Neuronal stem cell (in vitro differentiated cells): Measurements from ENCODE around the gene ABCC9.

Experiments used
- DNase-seq: peaks from one replicate; pipeline ENCODE4 v3.0.0-alpha.2; 2013; ENCODE audit warnings: low spot score
- H2AFZ ChIP-seq: one replicate; pipeline ENCODE4 v1.6.1; 2013; ENCODE audit warnings: mild to moderate bottlenecking, low read length, inconsistent platforms
- H2AK5ac ChIP-seq: 2 replicates; pipeline ENCODE4 v1.6.1; 2013; ENCODE audit warnings: low read depth, mild to moderate bottlenecking, inconsistent platforms, low read length, moderate library complexity, mixed read lengths
- H2BK120ac ChIP-seq: 2 replicates; pipeline ENCODE4 v1.6.1; 2013; ENCODE audit warnings: low read depth, mild to moderate bottlenecking, inconsistent platforms, low read length, moderate library complexity, mixed read lengths
- H2BK12ac ChIP-seq: one replicate; pipeline ENCODE4 v1.6.1; 2013; ENCODE audit warnings: low read length, inconsistent platforms
- H2BK15ac ChIP-seq: 2 replicates; pipeline ENCODE4 v1.6.1; 2013; ENCODE audit warnings: mild to moderate bottlenecking, low read length, inconsistent platforms, mixed read lengths
- H2BK5ac ChIP-seq: one replicate; pipeline ENCODE4 v1.6.1; 2013; ENCODE audit warnings: inconsistent platforms, mild to moderate bottlenecking, low read length, moderate library complexity
- H3K14ac ChIP-seq: one replicate; pipeline ENCODE4 v1.6.1; 2013; ENCODE audit warnings: low read length, inconsistent platforms
- H3K18ac ChIP-seq: 2 replicates; pipeline ENCODE4 v1.6.1; 2013; ENCODE audit warnings: low read length, inconsistent platforms
- H3K23ac ChIP-seq: 2 replicates; pipeline ENCODE4 v1.6.1; 2013; ENCODE audit warnings: low read depth, mild to moderate bottlenecking, mixed read lengths, low read length, inconsistent platforms; ENCODE audit not compliant: poor library complexity
- H3K27ac ChIP-seq: replicated peaks from 3 replicates; pipeline ENCODE4 v1.5.1; 2013; ENCODE audit warnings: low read length, inconsistent platforms
- H3K27me3 ChIP-seq, 3 experiments: 2 replicates each; pipeline ENCODE4 v1.6.1; 2013; ENCODE audit warnings: low read length in 3 of 3, mild to moderate bottlenecking in 2 of 3, inconsistent platforms in 1 of 3, low read depth in 1 of 3, mixed read lengths in 1 of 3, moderate library complexity in 1 of 3; ENCODE audit not compliant: control insufficient read depth in 3 of 3, insufficient read depth in 3 of 3
- H3K36me3 ChIP-seq, 2 donors: replicated peaks in 1 of 2; 2 replicates each; pipeline ENCODE4 v1.6.1; 2013; ENCODE audit warnings: low read length in 2 of 2; ENCODE audit not compliant: control insufficient read depth in 2 of 2, insufficient read depth in 2 of 2
- H3K4ac ChIP-seq: 2 replicates; pipeline ENCODE4 v1.6.1; 2013; ENCODE audit warnings: inconsistent platforms, mild to moderate bottlenecking, low read length, moderate library complexity
- H3K4me1 ChIP-seq, 2 donors: 1 replicate in 1 of 2; 2 replicates in 1 of 2; pipeline ENCODE4 v1.6.1; 2013; ENCODE audit warnings: low read length in 2 of 2, low read depth in 1 of 2; ENCODE audit not compliant: control insufficient read depth in 2 of 2, insufficient read depth in 1 of 2
- H3K4me2 ChIP-seq: one replicate; pipeline ENCODE4 v1.6.1; 2013; ENCODE audit warnings: mild to moderate bottlenecking, low read length, inconsistent platforms; ENCODE audit not compliant: insufficient read depth, poor library complexity, severe bottlenecking
- H3K4me3 ChIP-seq, 2 donors: 2 replicates each; pipeline ENCODE4 v1.5.1; 2013; ENCODE audit warnings: low read length in 2 of 2, mild to moderate bottlenecking in 2 of 2, inconsistent platforms in 1 of 2, moderate library complexity in 1 of 2
- H3K79me1 ChIP-seq: one replicate; pipeline ENCODE4 v1.6.1; 2013; ENCODE audit warnings: low read depth, mild to moderate bottlenecking, inconsistent platforms, low read length, moderate library complexity
- H3K9ac ChIP-seq: one replicate; pipeline ENCODE4 v1.6.1; 2013; ENCODE audit warnings: mild to moderate bottlenecking, low read depth, low read length, inconsistent platforms; ENCODE audit not compliant: poor library complexity
- H3K9me3 ChIP-seq, 2 donors: replicated peaks in 1 of 2; 2 replicates each; pipeline versions ENCODE3 to v1.6.1; 2013; ENCODE audit warnings: low read length in 2 of 2, mild to moderate bottlenecking in 2 of 2, inconsistent platforms in 1 of 2, low read depth in 1 of 2, mixed read lengths in 1 of 2, moderate library complexity in 1 of 2; ENCODE audit not compliant: control insufficient read depth in 2 of 2, insufficient read depth in 1 of 2
- H4K8ac ChIP-seq: one replicate; pipeline ENCODE4 v1.6.1; 2013; ENCODE audit warnings: low read depth, mild to moderate bottlenecking, inconsistent platforms, low read length, moderate library complexity
- H4K91ac ChIP-seq: one replicate; pipeline ENCODE4 v1.6.1; 2013; ENCODE audit warnings: low read length, low read depth, mild to moderate bottlenecking, inconsistent platforms; ENCODE audit not compliant: poor library complexity
- WGBS, 2 donors: extraction: QIAGEN DNeasy Blood & Tissue Kit; methylation state at CpG; one replicate each; pipeline ENCODE4 v1.1.7; 2013; ENCODE audit warnings: missing lambda C conversion rate in 2 of 2, mixed read lengths in 1 of 2; ENCODE audit not compliant: insufficient read length in 2 of 2, insufficient replicate concordance in 1 of 2; ENCODE audit errors: extremely low coverage in 2 of 2; 5-methylcytosine and 5-hydroxymethylcytosine counted together

ABCC9 gene

DNA sequence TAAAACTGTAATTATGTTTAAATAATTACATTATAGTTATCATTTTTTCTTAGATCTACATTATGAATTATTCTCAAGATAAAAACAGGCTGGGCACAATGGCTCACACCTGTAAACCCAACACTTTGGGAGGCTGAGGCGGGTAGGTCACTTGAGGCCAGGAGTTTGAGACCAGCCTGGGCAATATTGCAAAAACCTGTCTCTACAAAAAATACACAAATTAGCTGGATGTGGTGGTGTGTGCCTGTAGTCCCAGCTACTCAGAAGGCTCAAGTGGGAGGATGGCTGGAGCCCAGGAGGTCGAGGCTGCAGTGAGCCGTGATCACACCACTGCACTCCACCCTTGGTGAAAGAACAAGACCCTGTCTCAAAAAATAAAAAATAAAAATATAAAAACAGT lies 126.4 kb downstream of the ABCC9 start:
- no peak overlapping the region for H3K4me2 ChIP-seq
- H3K14ac ChIP-seq, result no peak overlapping the region
- no peaks in the 10 kb centered on the region for H3K79me1 ChIP-seq
- no CpG with 5 or more reads among the region's 3 CpGs for WGBS, 2 donors
- no peak overlapping the region for H4K8ac ChIP-seq
- H2AFZ ChIP-seq, result no peak overlapping the region
- no peak overlapping the region for H4K91ac ChIP-seq
- H2AK5ac ChIP-seq, result no peak overlapping the region
- no peak overlapping the region for H3K4me3 ChIP-seq
- H2BK12ac ChIP-seq, result no peak overlapping the region
- H3K36me3 ChIP-seq, result peaks cover 0 to 8% of the 10 kb centered on the region in 2 donors
- H3K23ac ChIP-seq, result no peak overlapping the region
- H3K4ac ChIP-seq, result no peak overlapping the region
- no peak overlapping the region for H2BK15ac ChIP-seq
- H2BK5ac ChIP-seq, result no peak overlapping the region
- no peaks in the 10 kb centered on the region for H3K27me3 ChIP-seq
- H3K9ac ChIP-seq, result no peak overlapping the region
- no peak overlapping the region for H2BK120ac ChIP-seq
- peaks cover 0 to 2% of the 10 kb centered on the region in 2 donors for H3K9me3 ChIP-seq
- no peak for DNase-seq
- no peak overlapping the region for H3K18ac ChIP-seq
- peaks cover 0 to 8% of the 10 kb centered on the region in 2 donors for H3K4me1 ChIP-seq
- H3K27ac ChIP-seq, result no peak overlapping the region

DNA sequence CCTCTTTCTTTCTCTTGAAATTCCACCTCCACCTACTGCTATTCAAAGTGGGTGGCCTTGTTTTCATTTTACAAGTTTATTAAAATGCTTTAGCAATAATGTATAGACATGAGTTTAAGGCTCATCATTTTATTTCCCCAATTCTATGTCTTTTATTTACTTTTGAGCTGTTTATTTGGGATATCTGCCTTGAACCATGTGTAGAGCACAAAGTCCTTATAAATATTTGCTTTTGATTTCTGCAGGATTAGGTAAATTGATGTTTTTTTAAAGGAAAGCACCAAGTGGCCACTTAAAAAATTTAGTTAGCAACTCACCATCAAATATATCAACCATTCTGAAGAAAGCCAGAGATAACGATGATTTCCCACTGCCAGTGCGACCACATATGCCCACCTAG lies 126.9 kb downstream of the ABCC9 start:
- WGBS, 2 donors, result no CpG with 5 or more reads among the region's 2 CpGs
- H3K18ac ChIP-seq, result no peak overlapping the region

DNA sequence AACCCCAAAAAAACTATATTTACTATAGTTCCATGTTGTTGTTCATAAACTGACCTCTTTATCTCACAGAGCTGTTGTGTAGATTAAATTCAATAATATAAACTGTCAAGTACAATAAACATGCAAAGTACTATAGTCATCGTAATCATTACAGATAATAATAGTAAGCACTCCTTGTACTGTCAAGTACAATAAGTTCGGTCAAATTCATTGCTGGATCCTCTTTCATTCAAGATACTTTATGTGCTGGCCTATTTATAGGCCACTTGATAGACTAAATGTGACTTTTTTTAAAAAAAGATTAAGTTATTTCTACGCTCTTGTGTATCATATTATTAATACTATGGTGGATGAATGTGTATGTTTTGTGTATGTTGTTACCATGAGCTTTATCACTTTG lies 127.5 kb downstream of the ABCC9 start:
- Histone ChIP-seq H2BK120ac (no peak overlapping the region), H2BK15ac (no peak overlapping the region), H2BK5ac (no peak overlapping the region), H3K27me3 (no peaks in the 10 kb centered on the region), H3K14ac (no peak overlapping the region), H3K36me3 (peaks cover 0 to 8% of the 10 kb centered on the region in 2 donors), H3K9me3 (peaks cover 0 to 2% of the 10 kb centered on the region in 2 donors), H3K4me1 (peaks cover 0 to 2% of the 10 kb centered on the region in 2 donors), H4K91ac (no peak overlapping the region), H3K27ac (no peak overlapping the region), H2AFZ (no peak overlapping the region), H2AK5ac (no peak overlapping the region), H3K4me3 (no peak overlapping the region), H3K4ac (no peak overlapping the region), H3K18ac (no peak overlapping the region), H3K79me1 (no peaks in the 10 kb centered on the region), H4K8ac (no peak overlapping the region), H2BK12ac (no peak overlapping the region), H3K9ac (no peak overlapping the region), H3K4me2 (no peak overlapping the region), H3K23ac (no peak overlapping the region)
- DNase-seq, result no peak
- no CpG with 5 or more reads among the region's 3 CpGs for WGBS, 2 donors

More for the DNA sequence above, 126.9 kb downstream of the ABCC9 start:
- Histone ChIP-seq H2BK12ac (no peak overlapping the region), H3K14ac (no peak overlapping the region), H3K23ac (no peak overlapping the region), H2BK120ac (no peak overlapping the region), H3K27ac (no peak overlapping the region), H4K91ac (no peak overlapping the region), H3K4me2 (no peak overlapping the region), H3K4ac (no peak overlapping the region), H3K9me3 (peaks cover 0 to 2% of the 10 kb centered on the region in 2 donors), H2AK5ac (no peak overlapping the region), H3K79me1 (no peaks in the 10 kb centered on the region), H3K9ac (no peak overlapping the region), H2AFZ (no peak overlapping the region), H3K4me1 (peaks cover 0 to 6% of the 10 kb centered on the region in 2 donors), H2BK15ac (no peak overlapping the region), H2BK5ac (no peak overlapping the region), H3K36me3 (peaks cover 0 to 8% of the 10 kb centered on the region in 2 donors), H3K4me3 (no peak overlapping the region), H4K8ac (no peak overlapping the region), H3K27me3 (no peaks in the 10 kb centered on the region)
- no peak for DNase-seq

GRCh38 chr12:21813125-21813524 lies 128.1 kb downstream of the ABCC9 start:
- no peak overlapping the region for H3K4me3 ChIP-seq
- no peaks in the 10 kb centered on the region for H3K27me3 ChIP-seq
- H3K4me1 ChIP-seq, result no peaks in the 10 kb centered on the region
- no peak overlapping the region for H2BK15ac ChIP-seq
- H3K79me1 ChIP-seq, result no peaks in the 10 kb centered on the region
- peaks cover 0 to 2% of the 10 kb centered on the region in 2 donors for H3K9me3 ChIP-seq
- no peak overlapping the region for H3K27ac ChIP-seq
- H2BK5ac ChIP-seq, result no peak overlapping the region
- no peak overlapping the region for H3K18ac ChIP-seq
- no peak overlapping the region for H3K23ac ChIP-seq
- H2BK120ac ChIP-seq, result no peak overlapping the region
- no peak overlapping the region for H3K4ac ChIP-seq
- no peak overlapping the region for H2AFZ ChIP-seq
- no peak for DNase-seq
- no peak overlapping the region for H2BK12ac ChIP-seq
- H3K14ac ChIP-seq, result no peak overlapping the region
- H3K9ac ChIP-seq, result no peak overlapping the region
- no peak overlapping the region for H3K4me2 ChIP-seq
- H4K8ac ChIP-seq, result no peak overlapping the region
- peaks cover 0 to 8% of the 10 kb centered on the region in 2 donors for H3K36me3 ChIP-seq
- no peak overlapping the region for H4K91ac ChIP-seq
- H2AK5ac ChIP-seq, result no peak overlapping the region
